HG02763 (cell line): ENCODE results near the gene COBLL1.

Experiments
- ATAC-seq: cut with Tn5 transposase; IDR thresholded peaks from one replicate; pipeline ENCODE4 v1.9.1; 2021; ENCODE audit warnings: mild to moderate bottlenecking, moderate library complexity; ENCODE audit not compliant: unreplicated experiment

Gene COBLL1

DNA sequence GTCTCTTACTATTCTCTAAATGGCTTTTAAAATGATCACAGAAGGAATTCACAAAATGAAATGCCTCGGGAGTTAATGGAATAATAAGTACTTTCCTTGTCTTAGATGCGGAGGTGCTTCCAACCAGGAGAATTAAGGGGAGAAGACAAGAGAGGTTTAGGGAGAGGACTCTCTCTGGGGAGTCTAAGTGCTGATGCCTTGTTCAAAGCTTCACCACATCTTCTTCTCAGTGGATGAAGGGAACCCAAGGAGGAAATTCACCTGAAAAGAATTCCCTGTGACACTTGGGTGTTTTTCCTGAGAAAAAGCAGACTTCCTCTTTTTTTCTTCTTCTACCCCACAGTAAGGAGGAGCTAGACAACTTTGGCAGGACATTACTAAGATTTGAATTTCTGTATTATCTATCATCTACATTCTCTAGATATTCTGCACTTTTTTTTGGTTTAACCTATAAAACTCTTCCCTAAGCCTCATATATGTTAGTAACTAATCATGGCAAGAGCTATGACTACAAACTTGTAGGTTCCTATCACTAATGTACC lies 150.2 kb downstream of the COBLL1 start:
- ATAC-seq, result no peak

DNA sequence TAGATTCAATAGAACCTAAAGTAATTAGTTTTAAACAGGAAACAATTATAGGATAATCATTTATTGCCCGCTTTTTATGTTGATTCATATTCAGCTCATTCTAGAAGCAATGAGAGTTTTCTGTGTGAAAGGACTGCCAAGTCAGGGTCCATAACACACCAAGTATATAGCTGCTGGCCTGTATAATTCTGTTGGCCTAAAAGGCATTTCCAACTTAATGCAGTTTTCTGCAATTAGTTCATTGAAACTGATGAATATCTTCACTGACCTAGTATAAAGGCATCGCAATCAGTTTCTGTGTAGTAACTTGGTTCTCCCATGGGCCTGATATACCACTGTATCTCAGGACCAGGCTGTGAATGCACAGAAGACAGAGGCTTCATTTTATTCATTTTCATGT lies 151.3 kb downstream of the COBLL1 start:
- no peak for ATAC-seq

DNA sequence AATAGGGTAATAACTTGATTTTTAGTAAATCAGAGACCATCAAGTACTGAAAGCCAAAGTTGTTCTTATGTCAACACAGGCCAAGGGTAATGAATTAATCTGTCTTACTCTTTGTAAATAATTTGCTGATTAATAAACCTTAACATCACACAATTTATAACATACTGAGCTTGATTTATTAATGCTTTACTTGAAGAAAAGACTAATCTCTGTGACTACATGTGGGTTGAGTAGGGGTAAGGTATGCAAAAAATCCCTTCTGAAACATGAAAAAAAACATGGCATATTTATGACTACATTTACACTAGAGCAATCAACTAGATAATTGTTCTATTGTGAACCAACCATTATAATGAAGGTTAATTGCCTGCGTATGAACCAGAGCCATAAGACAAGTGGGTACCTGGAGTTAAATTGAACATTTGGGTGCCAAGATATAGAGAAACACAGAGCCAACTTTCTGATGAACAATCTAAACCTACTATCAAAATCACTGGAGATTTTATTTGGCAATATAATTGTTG lies 152.7 kb downstream of the COBLL1 start:
- ATAC-seq, result no peak

DNA sequence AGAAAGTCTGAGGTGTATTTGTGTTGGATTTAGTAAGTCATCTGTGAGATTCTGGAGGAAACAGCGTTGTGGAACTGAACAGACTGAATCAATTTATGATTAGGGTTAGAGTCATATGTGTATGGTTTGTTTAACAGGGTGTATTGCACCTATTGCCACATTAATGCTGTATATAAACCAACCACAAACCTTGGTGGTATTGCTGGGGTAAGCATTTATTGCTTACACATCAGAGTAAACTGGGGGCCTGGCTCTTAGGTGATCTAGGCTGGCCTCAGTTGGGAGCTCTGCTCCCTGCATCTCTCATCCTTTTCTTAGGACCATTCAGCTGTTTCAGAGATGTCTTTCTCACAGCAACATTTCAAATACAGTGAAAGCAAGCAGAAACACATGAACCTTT lies 160.6 kb downstream of the COBLL1 start:
- no peak for ATAC-seq

DNA sequence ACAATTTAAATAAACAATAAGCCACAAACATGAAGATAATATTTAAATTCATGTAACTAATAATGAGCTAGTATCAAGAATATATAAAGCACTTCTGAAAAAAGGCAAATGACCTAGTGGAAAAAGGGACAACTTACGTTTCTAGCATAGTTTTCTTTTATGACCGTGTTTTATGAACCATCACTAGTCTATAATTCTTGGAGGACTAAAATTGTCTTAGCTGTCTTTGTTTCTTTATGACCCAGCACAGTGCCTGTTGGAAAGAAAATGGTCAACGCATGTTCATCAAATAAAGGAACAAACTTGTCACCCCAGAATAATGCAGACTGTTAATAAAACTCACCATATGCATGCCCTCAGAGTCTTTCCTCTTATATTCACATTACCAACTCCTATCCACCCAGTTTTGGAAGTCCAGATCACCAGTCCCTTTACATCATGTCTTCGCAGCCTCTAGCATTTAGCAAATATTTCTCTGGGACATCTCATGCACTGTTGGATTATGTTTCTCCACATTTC lies 162.9 kb downstream of the COBLL1 start:
- ATAC-seq, result no peak

DNA sequence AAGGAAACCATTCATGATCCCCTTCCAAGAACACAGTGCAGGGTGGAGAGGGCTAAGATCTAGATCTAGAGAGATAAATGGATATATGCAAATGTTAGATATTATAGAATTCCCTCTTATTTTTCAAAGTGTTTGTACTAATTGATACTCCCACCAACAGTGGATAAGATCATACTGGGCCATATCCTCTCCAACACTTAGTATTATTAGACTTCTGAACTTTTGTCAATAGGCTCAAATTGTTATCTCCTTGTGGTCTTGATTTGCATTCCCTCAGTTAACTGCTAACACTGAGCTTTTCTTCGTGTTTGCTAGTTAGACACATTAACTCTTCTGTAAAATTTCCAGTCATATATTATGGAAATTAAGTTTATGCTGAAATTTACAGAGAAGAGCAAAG lies 163.9 kb downstream of the COBLL1 start:
- ATAC-seq, result no peak

DNA sequence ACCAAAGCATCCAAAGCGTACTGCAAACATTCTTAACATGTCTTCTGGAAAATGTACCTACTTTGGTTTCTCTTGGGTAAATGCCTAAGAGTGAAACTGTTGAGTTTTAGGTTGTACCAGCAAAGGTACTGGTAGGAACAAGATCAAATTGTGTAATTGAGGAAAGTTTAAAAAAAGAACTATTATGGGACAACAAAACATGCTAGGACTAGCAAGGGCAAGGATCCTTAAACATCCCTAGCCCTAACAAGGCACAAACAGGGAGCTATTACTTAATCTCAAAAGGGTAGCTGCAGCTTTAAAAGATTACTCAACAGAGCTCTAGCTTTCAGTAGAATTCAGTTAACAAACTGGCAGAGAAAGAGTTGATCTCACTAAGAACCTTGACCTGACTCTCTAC lies 164.4 kb downstream of the COBLL1 start:
- no peak for ATAC-seq

DNA sequence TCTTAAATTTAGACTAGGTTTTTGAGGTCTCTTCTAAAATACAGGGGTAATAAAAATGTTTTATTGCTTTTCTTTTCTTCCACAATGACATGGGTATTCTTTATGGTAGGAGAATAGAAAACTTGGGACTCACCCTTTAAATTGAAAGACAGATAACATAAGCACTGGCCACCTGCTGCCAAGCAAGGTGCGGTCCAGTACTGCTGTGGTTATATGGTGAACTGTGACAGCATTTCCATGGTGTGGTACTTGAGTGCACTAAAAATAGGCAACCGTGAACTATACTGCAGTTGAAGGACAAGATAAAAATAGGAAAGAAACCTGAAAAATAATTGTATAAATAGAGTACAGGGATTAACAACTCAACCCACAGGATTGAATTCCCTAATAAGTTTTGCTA lies 165.9 kb downstream of the COBLL1 start:
- ATAC-seq, result no peak

DNA sequence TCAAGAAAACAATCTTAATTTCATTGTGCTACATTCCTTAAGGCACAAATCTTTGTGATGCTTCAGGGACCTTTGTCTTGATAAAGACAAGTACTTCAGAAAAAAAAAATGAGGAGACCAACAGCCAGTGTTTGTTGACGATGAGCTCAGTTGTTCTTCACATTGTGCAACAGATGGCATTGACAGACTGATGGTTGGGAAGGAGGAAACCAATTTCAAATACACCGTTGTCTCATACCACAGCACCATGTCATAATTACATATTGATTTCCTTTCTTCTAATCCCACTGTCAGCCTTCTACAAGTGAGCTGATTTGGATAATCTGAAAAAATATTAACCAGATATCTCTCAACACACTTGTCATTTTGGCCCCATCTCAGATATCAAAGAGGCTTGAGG lies 166.6 kb downstream of the COBLL1 start:
- ATAC-seq, result no peak

DNA sequence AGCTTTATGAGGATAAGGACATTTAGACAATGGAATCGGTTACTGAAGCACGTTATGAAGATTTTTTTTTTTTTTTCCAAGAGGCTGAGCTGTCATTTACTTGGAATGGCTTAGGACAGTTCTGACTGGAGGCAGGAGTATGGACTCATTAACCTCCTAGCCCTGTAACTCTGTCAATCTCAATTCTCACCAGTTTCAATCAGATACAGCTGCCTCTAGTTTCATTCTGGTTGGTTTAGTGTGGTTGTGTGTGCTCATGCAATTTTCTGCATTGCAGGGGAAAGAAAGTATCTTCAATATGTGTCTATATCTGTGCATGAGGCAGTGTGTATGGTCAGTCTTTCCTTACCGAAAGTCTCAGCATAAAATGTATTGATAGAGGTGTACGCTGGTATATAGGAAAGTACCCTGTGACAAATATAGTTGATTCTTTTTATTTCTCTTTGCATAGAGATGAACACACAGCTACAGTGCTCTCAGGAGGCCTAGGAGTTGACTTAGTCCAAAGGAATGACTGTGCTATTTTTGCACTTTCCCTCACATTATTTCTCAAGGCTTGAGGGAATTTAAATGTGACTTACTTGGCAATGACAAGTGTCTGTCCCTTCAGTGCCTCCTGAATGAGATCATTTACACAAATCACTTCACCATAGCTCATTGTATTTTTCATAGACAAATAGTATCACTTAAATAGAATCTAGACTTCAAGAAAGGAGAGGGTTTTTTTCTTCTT lies 169.8 kb downstream of the COBLL1 start:
- no peak for ATAC-seq

DNA sequence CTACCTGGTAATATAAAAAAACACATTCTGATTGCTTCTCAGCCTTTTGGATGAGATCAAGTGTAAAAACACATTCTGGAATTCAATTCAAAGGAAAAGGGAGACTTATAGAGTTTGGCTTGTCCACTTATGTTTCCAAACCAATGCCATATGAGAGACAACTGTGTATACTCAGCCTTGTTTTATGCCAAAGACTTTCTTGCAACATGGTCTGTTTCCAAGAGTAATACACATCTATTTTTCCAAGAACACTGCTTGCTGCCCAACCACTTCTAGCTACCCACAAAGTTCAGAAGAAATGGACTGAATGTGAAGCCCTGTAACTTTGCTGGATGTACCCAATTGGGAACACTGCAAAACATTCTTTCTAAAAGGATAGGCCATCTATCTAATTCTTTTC lies 172.3 kb downstream of the COBLL1 start:
- no peak for ATAC-seq

DNA sequence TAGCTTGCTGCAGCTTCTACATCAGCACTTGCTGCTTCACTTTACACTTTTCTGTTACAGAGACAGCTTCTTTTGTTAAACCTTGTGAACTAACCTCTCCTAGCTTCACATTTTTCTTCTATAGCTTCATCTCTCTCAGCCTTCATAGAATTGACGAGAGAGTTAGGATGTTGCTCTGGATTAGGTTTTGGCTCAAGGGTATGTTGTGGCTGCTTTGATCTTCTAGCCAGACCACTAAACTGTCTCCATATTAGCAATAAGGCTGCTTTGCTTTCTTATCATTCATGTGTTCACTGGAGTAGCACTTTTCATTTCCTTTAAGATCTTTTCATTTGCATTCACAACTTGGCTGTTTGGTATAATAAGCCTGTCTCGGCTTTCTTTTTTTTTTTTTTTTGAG lies 174.1 kb downstream of the COBLL1 start:
- no peak for ATAC-seq

DNA sequence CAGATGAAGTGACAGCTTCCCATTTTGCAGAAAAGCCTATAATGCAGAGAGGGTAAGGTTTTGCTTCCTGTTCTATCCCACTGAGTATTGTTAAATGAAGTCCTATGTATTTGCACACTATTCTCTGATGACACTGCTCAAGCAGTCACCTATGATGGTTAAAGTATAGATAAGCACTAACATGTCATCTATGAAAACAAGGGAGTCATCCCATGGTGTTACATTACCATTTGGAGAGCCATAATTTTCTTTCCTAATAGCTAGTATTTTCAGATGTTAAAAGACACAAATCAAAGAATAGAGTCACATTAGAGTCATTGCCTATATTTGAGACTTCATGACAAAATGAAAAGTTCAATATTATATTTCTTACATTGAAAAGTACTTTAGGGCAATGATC lies 177.6 kb downstream of the COBLL1 start:
- no peak for ATAC-seq

DNA sequence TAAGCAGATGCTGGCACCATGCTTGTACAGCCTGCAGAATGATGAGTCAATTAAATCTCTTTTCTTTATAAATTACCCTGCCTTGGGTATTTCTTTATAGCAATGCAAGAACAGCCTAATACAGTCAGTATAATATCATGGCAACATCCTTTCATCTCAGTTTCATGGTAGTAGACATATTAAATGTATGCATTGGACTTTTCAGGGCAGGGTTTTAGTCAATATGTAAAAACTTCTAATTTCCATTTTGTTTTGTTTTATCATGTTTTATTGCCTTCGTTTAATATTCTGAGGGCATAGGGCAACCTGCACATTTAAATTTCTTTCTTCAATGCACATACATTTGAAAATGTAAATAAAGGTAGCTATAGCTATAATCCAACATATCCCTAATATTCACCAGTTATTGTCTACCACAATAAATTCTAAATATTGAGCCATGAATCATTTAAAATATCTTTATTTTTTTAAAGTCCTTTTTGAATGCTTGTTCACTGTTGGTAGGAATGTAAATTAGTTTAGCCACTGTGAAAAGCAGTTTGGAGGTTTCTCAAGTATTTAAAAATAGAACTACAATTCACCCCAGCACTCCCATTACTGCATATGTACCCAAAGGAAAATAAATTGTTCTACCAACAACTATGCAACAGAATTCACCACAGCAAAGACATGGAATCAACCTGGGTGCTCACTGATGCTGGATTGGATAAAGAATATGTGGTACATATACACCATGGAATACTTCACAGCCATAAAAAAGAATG lies 178.6 kb downstream of the COBLL1 start:
- ATAC-seq, result no peak

DNA sequence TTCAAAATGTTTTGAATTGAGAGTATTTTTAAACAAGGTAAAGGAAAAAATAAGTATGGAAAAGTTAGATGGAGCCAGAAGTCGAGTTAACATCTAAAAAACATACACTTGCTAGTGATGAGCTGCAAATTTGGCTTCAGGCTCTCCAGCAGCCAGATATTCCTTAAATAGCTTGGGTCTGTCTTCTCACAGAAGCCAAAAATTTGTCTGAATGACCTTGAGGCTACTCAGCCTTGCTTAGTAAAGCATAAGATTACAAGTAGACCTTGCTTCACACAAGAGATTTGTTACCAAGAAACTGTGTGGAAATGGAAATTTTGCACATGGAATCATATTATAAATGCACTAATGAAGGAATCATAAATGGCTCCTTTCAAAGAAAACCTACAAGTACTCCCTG lies 179.6 kb downstream of the COBLL1 start:
- ATAC-seq, result no peak

DNA sequence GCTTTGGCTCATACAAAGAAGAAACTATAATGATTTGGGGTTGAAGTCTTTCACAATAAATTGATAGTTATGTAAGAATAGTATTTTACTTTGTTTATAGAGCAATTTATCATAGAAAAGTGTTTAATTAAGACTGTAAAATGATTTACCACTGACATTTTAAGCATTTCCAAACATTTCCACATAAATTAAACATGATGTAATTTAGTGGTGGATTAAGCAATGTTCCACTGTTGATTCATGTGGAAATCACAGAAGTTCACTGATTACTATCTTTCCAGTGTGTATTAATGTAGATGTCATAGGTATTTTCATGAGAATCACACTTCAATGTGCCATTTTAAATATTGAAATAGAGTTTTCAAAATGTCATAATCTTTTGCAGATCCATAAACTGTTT lies 180.3 kb downstream of the COBLL1 start:
- ATAC-seq, result no peak

DNA sequence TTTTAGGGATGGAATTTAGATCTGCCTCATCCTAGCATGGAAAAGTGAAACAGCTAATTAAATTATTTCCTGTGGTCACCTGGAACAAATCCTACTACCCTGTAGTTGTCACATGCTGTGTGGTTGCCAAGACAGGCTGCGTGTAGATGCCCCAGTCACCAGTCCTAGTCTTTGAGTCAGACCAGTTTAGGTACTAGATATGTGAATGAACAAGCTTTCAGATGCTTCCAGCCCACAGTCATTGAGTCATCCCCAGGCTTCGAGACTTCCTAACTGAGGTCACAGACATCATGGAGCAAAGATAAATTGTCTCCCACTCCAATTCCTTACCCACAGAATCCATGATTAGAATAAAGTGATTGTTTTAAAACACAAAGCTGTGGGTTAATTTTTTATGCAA lies 184.5 kb downstream of the COBLL1 start:
- ATAC-seq, result no peak

DNA sequence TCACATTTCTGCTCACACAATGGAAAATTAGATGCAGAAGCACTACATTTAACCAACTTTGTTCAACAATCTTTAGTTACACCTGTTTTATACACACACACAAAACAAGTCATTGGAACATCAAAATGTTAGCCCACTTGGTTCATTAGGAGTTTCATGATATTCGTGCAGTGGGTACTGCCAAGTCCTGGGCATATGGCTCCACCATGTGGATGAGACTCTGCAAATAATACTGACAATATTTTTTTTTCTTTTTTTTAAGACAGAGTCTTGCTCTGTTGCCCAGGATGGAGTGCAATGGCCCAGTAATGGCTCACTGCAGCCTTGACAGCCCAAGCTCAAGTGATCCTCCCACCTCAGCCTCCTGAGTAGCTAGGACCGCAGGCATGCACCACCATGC lies 185.9 kb downstream of the COBLL1 start:
- ATAC-seq, result no peak

DNA sequence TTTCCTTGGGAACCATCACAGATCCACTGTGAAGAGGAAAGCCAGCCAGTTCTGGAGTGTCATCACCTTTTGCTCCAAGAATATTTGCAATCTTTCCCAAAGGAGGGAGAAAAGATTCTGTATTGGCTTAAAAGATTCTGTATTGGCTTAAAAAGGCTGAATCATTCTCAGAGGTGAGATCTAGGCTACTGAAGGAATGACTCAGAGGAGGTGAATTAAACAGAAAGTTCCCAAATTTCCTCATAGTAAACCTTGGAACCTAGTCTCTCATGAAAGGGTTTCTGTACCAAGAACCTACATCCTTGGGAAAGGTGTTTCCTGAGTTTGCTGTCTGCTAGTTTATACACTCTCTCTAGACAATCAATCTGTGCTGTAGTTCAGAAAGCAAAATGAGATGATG lies 186.3 kb downstream of the COBLL1 start:
- no peak for ATAC-seq

DNA sequence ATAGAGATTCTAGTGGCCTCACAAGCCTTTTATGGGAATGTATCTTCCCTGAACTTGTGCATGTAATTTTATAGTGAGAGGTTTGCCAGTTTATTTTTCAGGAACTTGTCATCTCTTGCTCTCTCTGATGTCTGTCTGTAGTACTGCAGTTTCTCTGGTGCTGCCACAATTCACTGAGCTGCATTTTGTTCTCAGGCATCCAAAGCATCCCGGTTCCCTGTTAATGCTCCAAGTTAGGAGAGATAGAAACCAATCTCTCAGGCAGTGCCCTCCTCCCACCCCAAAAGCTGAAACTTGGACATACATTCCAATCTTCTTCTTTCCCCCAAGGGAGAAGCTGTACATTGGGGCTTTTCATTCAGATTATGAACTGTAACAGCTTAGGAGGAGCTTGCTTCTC lies 190.3 kb downstream of the COBLL1 start:
- no peak for ATAC-seq

DNA sequence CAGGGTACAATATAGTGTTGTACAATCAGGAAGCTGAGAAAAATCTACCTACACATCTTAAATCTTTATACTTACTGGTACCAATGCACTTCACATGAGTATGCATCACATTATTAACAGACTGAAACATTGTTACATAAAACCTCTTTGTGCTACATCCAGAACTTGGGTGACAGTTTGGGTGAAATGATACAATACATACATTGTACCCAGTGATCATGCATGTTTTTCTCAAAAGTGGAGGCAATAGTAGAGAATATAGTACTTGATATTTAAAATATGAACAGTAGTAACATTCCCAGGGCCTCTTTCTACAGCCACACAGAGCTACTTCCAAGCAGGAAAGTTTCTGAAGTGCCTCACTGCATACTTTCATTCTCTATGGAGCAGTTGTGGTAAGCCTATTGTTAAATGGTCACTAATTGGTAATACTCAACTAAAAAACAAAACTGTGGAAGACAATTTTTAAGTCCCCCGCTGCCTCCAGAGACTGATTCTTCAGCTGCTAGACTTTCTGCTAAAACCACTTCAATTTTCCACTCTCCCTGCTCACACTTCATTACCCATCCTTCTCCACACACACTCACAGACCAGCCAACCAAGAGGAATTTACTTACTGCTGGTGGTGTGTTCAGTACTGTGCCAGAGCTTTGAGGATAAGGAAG lies 197.5 kb downstream of the COBLL1 start:
- no peak for ATAC-seq
